Heart left ventricle (tissue), 16 donors: Measurements from ENCODE around the gene NKAIN4. TPM values are rescaled to one million over a fixed set of nuclear protein-coding genes. Genes with fewer than 3 reads are reported as not detected.

Experiments used
- ATAC-seq, 4 donors: fragments of 200-7000 bp; cut with Tn5 transposase; one replicate each; pipeline ENCODE4 v1.9.1; 2020 to 2022; ENCODE audit warnings: moderate library complexity in 4 of 4, mild to moderate bottlenecking in 3 of 4, moderate number of reproducible peaks in 1 of 4
- DNase-seq, 5 donors: peaks; one replicate each; pipeline ENCODE4 v3.0.0-alpha.2; 2020
- H3K27ac ChIP-seq, 12 donors: fragments of 200-600 bp; sonication (generic) in 4 of 12; one replicate each; pipeline versions ENCODE4 v1.5.0 to v1.8.0; 2016 to 2022; ENCODE audit warnings: mild to moderate bottlenecking in 2 of 12
- H3K27me3 ChIP-seq, 9 donors: fragments of 200-600 bp; sonication (generic) in 2 of 9; one replicate each; pipeline versions ENCODE4 v1.5.1 to v1.8.0; 2016 to 2022; ENCODE audit warnings: mild to moderate bottlenecking in 3 of 9
- H3K36me3 ChIP-seq, 9 donors: fragments of 200-600 bp; sonication (generic) in 2 of 9; one replicate each; pipeline versions ENCODE4 v1.5.0 to v1.8.0; 2018 to 2022; ENCODE audit warnings: mild to moderate bottlenecking in 2 of 9
- H3K4me1 ChIP-seq, 12 donors: fragments of 200-600 bp; sonication (generic) in 4 of 12; one replicate each; pipeline versions ENCODE4 v1.5.0 to v1.8.0; 2016 to 2022; ENCODE audit warnings: mild to moderate bottlenecking in 3 of 12
- H3K4me3 ChIP-seq, 12 donors: fragments of 200-600 bp; sonication (generic) in 4 of 12; one replicate each; pipeline versions ENCODE4 v1.5.0 to v1.8.0; 2017 to 2022; ENCODE audit warnings: mild to moderate bottlenecking in 9 of 12, moderate library complexity in 4 of 12
- H3K9me3 ChIP-seq, 12 donors: fragments of 200-600 bp; sonication (generic) in 4 of 12; one replicate each; pipeline versions ENCODE4 v1.5.0 to v1.8.0; 2016 to 2022; ENCODE audit warnings: mild to moderate bottlenecking in 1 of 12
- POLR2A ChIP-seq, 2 donors: fragments of 450-650 bp; IDR thresholded peaks; one replicate each; pipeline ENCODE4 v1.6.1; 2017; ENCODE audit warnings: antibody characterized with exemption in 2 of 2, mild to moderate bottlenecking in 2 of 2, moderate library complexity in 2 of 2
- WGBS, 4 donors: extraction: QIAGEN DNeasy Blood & Tissue Kit in 2 of 4; methylation state at CpG; one replicate each; pipeline versions ENCODE4 v1.1.5 to v1.1.7; 2013 to 2018; 5-methylcytosine and 5-hydroxymethylcytosine counted together
- intact Hi-C, 10 donors: fragments of 100-400 bp; cut with DNase I; formaldehyde crosslinking; loops; one replicate each; pipeline versions ENCODE4 v1.11.1 to v1.14.2; 2022
- polyA plus RNA-seq, 2 donors: library from polyadenylated mRNA; stranded (reverse); fragments of 200-250 nt; gene quantifications; one replicate each; pipeline ENCODE4 v1.2.3, GENCODE V29; 2013
- total RNA-seq, 9 donors: library from RNA; depleted of rRNA in 2 of 9; stranded (reverse); fragments of >200 nt in 2 of 9; fragmentation: NEBNext Ultra II Directional in 3 of 9; extraction: Animal tissue kit (Norgen Biotek cat#: 25700) in 3 of 9; gene quantifications; one replicate each; pipeline versions ENCODE4 v1.1.0 to v1.2.4, GENCODE V29; 2016 to 2023
- TF ChIP-seq, protein P1 (sequence below), 12 donors: fragments of 200-600 bp; sonication (generic) in 4 of 12; IDR thresholded peaks; one replicate each; pipeline versions ENCODE4 v1.5.0 to v1.8.0; 2018 to 2022; ENCODE audit warnings: antibody characterized with exemption in 12 of 12, mild to moderate bottlenecking in 5 of 12
- donor health status: ischemic (EF 13 %, LVEDD 7.1; RV severe dilation, severe dysfunction).
- donor health status: healthy with polysubstance abuse.
- donor health status: DM: no; HTN: yes; CAD: no.
- donor health status: DM: no; HTN: no; CAD: no.
- donor health status: ischemic (EF 25% LVEDD 6.9; RV normal size, moderate dysfunction).
- donor health status: ischemic (EF 25% LVEDD 5.7; RV mildly dilated, moderate dysfunction).
- donor health status: healthy.
- donor health status: DM: yes; HTN: yes; CAD: no.
- donor health status: ischemic (EF 35%, LVEDD 5.7; RV mildly dilated, moderate dysfunction).
- donor health status: nonischemic (EF 11% LVEDD 7.7; RV severe dilation, severe dysfunction).
- donor health status: DM: yes; HTN: yes; CAD: no.
- donor health status: PGD.
- donor health status: ischemic (EF 29% LVEDD 5.4; RV normal size, mild dysfunction).
- donor health status: nonischemic (EF 23%, LVEDD 6.1; RV moderate dilation, normal function).

The NKAIN4 gene
- total and polyA plus RNA-seq, 11 donors, result not detected

DNA sequence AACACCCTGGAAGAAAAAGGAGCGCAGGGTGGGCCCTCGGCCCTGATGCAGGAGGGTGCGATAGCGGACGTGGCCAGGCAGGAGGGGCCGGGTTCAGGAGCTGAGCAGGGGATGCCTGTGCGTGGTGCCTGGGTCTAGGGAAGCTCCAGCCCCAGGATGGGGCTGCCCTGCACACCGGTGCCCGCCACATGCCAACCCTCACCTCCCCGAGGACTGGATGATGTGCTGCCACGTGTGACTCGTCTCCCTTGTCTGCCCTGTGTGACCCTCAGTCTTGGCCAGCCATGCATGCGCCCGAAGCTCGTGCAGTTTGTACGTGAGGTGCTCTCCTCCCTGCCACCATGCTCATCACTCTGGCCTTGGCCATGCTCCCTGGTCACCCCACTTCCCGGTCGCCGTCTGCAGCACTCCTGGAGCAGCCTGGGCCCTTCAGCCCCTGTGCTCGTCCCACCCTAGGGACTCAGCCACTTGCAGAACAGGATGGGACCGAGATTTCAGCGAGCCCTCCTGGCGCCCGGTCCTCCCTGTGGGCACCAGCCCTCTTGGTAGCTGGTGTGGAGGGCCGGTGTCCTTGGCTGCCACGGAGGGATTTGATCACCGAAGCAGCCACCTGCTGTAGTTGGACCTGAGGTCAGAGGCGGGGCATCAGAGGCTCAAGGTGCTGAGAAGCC, 34.5 kb upstream of the NKAIN4 start:
- H3K4me1 ChIP-seq, result peaks cover 0 to 7% (median 0%) of the 10 kb centered on the region in 12 donors
- WGBS, 4 donors, result 89 to 93% (median 90%) methylated on average over 20 to 28 of the region's 28 CpGs
- intact Hi-C loops, result no loop called here
- H3K27me3 ChIP-seq, result peaks cover 0 to 5% (median 0%) of the 10 kb centered on the region in 9 donors
- H3K27ac ChIP-seq, result no peak overlapping the region
- ATAC-seq (no peak), DNase-seq (peak in 3 of 5 donors; percentile 18 to 57 (median 23))
- peaks cover 0 to 52% (median 34%) of the 10 kb centered on the region in 9 donors for H3K36me3 ChIP-seq
- no peak overlapping the region for H3K4me3 ChIP-seq
- no peak for TF ChIP-seq POLR2A (IDR thresholded peaks at IDR 0.05)
- TF ChIP-seq, protein P1, sequence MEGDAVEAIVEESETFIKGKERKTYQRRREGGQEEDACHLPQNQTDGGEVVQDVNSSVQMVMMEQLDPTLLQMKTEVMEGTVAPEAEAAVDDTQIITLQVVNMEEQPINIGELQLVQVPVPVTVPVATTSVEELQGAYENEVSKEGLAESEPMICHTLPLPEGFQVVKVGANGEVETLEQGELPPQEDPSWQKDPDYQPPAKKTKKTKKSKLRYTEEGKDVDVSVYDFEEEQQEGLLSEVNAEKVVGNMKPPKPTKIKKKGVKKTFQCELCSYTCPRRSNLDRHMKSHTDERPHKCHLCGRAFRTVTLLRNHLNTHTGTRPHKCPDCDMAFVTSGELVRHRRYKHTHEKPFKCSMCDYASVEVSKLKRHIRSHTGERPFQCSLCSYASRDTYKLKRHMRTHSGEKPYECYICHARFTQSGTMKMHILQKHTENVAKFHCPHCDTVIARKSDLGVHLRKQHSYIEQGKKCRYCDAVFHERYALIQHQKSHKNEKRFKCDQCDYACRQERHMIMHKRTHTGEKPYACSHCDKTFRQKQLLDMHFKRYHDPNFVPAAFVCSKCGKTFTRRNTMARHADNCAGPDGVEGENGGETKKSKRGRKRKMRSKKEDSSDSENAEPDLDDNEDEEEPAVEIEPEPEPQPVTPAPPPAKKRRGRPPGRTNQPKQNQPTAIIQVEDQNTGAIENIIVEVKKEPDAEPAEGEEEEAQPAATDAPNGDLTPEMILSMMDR (IDR thresholded peaks at IDR 0.05), result no peak
- H3K9me3 ChIP-seq, result no peaks in the 10 kb centered on the region

DNA sequence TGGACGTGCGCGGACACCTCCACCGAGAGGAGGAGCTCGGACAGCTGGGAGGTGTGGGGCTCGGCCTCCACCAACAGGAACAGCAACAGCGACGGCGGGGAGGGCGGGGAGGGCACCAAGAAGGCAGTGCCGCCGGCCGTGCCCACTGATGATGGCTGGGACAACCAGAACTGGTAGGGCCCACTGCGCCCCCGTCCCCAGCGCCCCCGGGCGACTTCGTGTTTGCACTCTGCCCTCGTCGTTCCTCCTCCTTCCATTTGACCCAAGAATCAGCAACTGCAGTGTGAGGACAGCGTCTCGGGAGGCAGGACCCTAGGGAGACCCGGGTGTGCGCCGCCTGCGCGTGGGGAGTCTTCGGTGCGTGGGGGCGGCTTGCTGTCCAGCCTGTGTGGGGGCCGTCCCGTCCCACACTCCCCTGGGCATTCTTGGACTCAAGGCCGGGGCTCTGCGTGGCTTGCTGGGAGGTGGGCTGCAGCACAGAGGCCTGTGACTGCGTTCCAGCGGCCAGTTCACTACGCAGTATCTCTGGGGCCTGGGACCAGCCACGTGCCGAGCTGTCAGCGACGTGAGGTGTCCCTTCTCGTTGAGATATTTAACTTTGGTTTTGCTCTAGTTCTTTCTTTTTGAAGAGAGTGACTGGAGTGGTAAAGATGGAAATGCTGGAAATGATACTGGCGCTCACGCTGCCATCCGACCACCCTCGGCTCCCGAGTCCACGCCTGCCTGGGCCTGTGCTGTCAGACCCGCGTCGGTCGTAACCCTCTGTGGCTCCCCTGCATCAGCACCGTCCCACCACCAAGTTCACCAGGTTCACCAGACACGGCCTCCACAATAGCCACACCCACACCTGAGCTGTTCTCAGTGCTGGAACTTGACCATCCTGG, 33.7 kb upstream of the NKAIN4 start:
- H3K36me3 ChIP-seq, result peaks cover 0 to 59% (median 42%) of the 10 kb centered on the region in 9 donors

GRCh38 chr20:63286781-63287696, 32.8 kb upstream of the NKAIN4 start:
- Histone ChIP-seq H3K27me3 (no peaks in the 10 kb centered on the region), H3K4me1 (peaks cover 0 to 7% (median 0%) of the 10 kb centered on the region in 12 donors), H3K27ac (no peak overlapping the region), H3K9me3 (no peaks in the 10 kb centered on the region), H3K36me3 (peaks cover 0 to 68% (median 45%) of the 10 kb centered on the region in 9 donors), H3K4me3 (no peak overlapping the region)
- ATAC-seq (no peak), DNase-seq (peak in 3 of 5 donors; percentile 24 to 37 (median 25))
- intact Hi-C loops, result no loop called here
- no peak for TF ChIP-seq POLR2A (IDR thresholded peaks at IDR 0.05)
- TF ChIP-seq, protein P1 (IDR thresholded peaks at IDR 0.05), result no peak
- 79 to 84% (median 82%) methylated on average over 16 to 23 of the region's 23 CpGs for WGBS, 4 donors

More for the DNA sequence above, 33.7 kb upstream of the NKAIN4 start:
- intact Hi-C loops, result no loop called here
- Histone ChIP-seq H3K27me3 (no peaks in the 10 kb centered on the region), H3K4me3 (no peak overlapping the region), H3K27ac (no peak overlapping the region), H3K4me1 (peaks cover 0 to 7% (median 0%) of the 10 kb centered on the region in 12 donors), H3K9me3 (no peaks in the 10 kb centered on the region)
- TF ChIP-seq, protein P1 (IDR thresholded peaks at IDR 0.05), result no peak
- no peak for TF ChIP-seq POLR2A (IDR thresholded peaks at IDR 0.05)
- ATAC-seq, result no peak
- peak in 3 of 5 donors; percentile 25 to 58 (median 26) for DNase-seq
- 81 to 86% (median 84%) methylated on average over 55 of the region's 55 CpGs for WGBS, 4 donors
